ENCODE results near the gene AKTIP.
"Not testable (repeated sequence)": the region's sequence is repeated elsewhere in the genome, so short reads cannot be mapped to it uniquely, and the experiment has no call there.

AKTIP gene

DNA sequence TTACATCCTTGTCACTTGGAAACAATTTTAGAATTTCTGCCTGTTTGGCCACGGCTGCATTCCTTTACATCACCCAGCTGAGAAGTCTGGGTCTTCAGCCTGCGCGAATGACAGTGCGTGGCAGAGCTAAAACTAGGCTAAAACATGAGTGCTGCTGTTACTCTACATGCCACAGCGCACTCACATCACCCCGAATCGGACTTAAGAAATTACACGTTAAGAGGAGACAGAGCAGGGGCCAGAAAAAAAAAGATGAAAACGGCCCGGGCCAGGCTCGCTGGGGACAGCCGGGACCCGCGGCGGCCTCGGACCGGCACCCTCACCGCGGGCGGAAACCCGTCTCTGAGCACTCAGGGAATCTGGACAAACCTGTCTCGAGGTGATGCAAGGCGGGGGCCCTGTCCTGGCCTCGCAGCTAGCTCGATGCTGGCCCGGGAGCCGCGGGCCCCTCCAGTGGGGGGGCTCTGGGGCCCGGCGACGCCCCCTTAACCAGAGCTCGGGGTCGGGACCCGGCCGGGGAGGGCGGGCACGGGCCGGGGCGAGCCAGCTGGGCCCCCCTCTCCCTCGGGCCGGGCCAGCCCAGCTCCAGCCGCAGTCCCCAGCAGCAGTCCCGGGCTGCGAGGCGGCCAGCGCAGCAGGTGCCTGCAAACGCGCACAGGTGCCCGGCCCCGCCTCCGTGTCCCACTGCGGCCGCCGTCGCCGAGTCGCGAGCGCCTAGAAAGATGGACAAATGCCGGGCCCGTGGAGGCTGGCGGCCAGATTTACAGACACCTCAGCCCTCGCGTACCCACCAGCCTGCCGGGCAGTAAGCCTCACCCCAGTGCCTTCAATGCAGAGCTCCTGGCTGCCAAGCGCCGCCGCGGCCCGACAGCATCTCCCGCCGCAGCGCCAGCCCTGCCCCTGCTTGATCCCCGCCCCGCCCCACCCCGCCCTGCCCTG, at the start of gene AKTIP:
Gene AKTIP, minus strand, starts transcription at position 879 of the 939 bp plus-strand sequence. CDS start 2,950 bp downstream, outside the sequence.
- DNase-seq (ENCODE audit: low read depth, low spot score): no peak

DNA sequence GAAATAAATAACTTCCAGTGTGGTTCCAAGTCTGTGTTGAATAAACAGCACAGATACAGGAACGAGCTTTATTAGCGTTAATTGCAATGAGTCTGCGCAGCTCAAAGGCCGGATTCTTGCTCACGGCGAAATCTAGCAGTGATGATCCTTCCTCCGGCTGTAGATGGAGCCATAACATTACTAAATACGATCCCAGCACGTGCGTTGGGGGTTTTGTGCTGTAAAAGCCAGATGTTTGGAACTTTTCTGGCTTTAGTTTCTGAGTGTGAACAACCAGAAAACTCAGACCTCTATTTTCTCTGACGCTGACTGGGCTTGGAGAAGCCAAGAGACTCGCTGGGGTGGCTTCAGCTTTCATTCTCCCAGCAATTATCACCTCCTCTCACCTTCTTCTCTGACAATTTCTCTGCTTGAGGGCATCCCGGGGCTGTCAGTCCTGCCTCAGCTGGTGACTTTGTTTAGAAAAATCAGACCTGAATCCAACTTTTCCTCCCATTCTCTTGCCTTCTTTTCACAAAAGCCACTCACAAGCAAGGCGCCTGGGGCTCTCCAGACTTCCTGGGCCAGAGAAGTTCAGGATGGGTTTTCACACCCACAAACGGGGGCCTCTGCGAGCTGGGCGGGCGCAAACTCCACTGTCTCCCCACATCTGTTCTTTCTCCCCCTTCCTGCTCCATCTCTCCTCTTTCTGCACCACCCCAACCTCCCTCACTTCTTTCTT, 47.1 kb upstream of the AKTIP start:
- peak; percentile 67 for DNase-seq (ENCODE audit: low read depth, low spot score)

DNA sequence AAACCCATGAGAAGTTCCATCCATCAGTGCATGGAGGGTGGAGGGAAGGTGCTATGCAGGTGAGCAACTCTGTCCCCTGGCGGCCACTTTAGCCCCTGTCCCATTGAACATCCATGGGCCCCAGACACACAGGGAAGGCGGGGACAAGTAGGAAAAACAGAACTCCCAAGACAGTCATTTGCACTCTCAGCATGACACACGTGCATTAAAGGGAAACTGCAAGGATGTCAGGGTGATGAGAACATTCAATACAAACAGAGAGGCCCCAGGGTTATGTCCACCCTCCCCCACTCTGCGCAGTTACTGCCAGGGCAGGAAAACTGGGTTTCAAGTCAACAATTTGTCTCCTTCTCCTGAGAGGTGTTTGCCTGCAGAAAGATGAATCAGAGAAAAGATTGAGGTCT, 44.0 kb upstream of the AKTIP start:
- DNase-seq (ENCODE audit: low read depth, low spot score): no peak

DNA sequence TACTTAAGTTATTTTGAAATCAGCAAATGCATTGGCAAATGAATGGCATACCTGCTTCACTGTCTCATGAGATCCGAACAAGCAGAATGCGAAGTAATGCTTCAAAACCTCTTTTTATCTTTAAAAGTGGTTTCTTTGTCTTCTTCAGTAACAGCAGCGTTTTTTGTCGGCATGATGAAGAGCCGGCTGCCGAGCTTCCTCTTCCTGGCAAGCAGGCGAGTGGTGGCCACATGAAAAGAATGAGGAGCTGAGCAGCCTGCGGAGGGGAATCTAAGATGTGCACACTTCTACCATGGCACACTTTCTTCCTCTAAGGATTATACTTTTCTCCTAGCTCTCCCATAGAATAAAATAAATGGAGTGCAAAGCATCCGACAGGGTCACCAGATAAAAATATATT, 42.4 kb upstream of the AKTIP start:
- DNase-seq (ENCODE audit: low read depth, low spot score): no peak

DNA sequence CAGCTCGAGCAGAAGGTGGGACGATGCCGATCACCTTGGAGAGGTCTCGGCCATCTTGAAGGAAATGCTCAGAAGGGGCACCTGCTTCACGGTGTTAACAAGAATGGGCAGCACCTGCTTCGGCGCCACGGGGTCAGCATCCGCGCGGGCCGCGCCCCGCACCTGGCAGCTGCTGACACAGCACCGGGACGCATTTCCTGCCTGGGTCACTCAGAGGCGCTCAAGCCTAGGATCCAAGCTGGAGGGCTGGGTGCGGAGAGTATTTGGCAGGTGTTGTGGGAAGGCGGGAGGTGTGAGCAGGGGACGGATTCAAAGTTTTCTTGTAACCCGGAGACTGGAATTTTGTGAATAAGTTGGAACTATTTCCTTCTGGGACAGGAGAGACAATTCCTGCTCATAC, 39.3 kb upstream of the AKTIP start:
- DNase-seq (ENCODE audit: low read depth, low spot score): no peak

DNA sequence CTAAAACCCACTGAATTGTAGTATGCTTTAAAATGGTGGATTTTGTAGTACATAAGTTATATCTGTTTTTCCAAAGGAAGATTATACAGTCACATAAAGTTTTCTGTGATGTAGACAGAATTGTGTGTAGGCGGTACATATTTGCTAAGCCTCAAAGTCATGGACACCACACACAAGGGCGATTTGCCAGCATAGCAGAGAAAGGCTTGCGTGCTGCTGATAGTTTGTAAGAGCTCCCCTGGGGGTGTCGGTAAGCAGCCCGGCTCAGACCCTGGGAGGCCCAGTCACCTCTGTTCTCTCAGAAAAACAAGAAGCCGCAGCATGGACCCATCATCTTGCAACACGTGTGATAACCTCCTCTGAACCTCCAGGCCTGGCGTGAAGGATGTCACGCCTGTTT, 38.3 kb upstream of the AKTIP start:
- no peak for DNase-seq (ENCODE audit: low read depth, low spot score)

DNA sequence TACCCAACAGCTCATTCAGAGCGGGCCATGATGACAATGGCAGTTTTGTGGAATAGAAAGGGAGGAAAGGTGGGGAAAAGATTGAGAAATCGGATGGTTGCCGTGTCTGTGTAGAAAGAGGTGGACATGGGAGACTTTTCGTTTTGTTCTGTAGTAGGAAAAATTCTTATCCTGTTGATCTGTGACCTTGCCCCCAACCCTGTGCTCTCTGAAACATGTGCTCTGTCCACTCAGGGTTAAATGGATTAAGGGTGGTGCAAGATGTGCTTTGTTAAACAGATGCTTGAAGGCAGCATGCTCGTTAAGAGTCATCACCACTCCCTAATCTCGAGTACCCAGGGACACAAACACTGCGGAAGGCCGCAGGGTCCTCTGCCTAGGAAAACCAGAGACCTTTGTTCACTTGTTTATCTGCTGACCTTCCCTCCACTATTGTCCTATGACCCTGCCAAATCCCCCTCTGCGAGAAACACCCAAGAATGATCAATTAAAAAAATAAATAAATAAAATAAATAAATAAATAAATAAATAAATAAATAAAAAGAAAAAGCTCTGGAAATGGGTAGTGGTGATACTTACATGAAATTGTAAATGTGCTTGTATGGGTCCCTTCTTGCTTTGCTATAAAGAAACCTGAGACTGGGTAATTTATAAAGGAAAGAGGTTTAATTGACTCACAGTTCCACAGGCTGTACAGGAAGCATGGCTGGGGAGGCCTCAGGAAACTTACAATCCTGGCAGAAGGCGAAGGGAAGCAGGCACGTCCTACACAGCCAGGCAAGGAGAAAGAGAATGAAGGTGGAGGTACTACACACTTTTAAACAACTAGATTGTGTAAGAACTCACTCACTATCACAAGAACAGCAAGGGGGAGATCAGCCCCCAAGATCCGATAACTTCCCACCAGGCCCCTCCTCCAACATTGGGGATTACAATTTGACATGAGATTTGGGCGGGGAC, 37.0 kb upstream of the AKTIP start:
- not testable (repeated sequence) for DNase-seq (ENCODE audit: low read depth, low spot score)

DNA sequence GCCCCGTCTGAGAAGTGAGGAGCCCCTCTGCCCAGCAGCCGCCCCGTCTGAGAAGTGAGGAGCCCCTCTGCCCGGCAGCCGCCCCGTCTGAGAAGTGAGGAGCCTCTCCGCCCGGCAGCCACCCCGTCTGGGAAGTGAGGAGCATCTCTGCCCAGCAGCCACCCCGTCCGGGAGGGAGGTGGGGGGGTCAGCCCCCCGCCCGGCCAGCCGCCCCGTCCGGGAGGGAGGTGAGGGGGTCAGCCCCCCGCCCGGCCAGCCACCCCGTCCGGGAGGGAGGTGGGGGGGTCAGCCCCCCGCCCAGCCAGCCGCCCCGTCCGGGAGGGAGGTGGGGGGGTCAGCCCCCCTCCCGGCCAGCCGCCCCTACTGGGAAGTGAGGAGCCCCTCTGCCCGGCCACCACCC, 36.3 kb upstream of the AKTIP start:
- not testable (repeated sequence) for DNase-seq (ENCODE audit: low read depth, low spot score)

DNA sequence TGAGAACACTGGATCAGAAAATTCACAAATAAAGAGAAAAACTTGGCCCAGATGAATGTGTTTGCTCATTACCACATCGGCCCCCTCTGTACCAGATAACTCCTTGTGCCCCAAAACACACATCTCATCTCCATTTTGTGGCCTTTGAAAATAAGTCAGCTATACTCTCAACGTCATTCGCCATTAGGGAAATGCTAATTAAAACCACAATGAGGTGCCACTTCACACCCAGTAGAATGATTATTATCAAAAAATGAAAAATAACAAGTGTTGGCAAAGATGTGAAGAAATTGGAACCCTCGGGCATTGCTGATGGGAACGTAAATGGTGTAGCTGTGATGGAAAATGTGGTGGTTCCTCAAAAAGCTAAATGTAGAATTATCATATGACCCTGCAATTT, 34.6 kb upstream of the AKTIP start:
- no peak for DNase-seq (ENCODE audit: low read depth, low spot score)

DNA sequence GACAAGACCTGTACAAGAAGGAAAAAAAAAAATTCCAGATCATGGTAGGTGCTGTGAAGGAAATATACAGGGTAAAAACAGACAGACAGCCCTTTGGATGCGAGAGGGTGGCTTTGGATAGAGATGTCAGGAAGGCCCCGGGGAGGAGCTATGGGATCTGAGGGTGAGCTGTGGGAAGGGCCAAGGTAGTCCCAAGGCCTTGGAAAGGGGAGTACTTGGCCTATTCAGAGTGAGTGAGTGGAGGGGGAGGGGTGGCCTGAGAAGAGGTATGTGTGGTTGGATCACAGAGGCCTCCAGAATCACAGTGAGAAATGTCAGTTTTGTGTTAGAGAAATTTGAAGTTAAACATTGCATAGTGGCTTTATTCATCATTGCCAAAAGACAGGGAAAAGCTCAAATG, 31.2 kb upstream of the AKTIP start:
- no peak for DNase-seq (ENCODE audit: low read depth, low spot score)

DNA sequence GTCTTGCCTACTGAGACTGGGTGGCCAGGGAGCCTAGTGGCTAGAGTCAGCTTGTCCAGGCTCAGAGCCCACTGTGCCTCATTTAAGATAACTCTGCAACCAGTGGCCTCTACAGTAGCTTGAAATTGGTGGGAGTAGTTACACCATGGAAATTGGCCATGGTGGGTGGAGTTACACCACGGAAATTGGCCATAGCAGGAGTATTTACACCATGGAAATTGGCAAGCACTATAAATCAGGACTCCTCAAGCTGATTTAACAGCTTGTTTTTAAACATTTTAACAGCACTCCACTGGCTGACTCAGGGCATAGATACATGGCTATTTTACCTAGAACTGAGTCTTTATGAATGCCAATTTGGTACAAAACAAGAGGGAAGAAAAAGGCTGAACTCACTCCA, 27.7 kb upstream of the AKTIP start:
- DNase-seq (ENCODE audit: low read depth, low spot score): no peak

DNA sequence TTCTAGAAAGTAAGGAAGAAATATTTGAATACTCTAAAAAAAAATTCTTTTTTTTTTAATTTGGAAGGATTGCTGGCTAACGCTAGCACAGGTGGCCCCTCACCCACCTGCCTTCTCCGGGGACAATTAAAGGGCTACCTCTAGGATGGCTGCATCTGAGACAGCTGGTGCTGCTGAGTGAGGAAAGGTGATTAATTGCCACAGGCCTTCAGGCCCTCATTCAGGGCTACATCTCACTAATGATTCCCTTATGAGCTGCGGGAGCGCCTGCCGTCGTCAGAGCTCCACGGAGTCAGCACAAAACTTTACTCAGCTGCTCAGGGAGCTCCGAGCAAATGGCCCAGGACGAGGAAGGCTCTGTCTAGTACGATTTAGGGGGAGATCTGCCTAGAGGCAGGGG, 27.0 kb upstream of the AKTIP start:
- DNase-seq (ENCODE audit: low read depth, low spot score): no peak

DNA sequence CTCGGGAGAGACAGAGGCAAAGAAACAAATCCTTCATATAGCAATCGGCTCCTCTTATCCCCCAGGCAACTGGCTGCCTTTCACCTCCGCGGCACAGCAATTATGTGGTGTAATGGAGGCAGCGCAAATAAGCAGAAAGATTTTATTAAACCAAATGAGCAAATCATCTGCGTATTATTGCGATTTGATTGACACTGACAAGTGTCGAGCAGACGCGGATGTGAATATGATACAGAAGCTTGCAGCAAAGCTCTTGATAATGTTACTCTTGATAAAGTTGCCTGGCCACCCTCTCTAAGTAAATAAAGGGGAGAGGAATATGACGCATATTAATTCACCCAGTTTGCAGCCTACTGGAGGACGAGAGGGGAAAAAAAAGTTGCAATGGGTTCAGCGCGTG, 26.5 kb upstream of the AKTIP start:
- DNase-seq (ENCODE audit: low read depth, low spot score): no peak

DNA sequence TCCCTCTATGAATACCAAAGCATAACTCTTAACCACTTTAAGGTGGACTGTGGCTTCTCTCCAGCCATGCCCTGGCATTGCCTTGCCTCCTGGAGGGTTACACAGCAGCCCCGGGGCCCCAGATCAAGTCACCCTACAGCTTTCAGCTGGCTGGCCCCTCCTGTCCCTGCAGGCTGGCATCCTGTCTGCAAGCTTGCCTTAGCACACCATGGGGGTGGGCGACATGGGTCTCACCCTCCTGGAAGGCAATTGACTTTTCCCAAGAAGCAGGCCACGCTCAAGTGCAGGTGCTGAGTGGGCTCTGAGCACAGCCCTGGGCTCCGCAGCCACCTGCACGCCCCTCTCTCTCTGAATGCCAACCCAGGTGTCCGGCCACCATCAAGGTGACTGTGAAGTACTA, 25.8 kb upstream of the AKTIP start:
- no peak for DNase-seq (ENCODE audit: low read depth, low spot score)

DNA sequence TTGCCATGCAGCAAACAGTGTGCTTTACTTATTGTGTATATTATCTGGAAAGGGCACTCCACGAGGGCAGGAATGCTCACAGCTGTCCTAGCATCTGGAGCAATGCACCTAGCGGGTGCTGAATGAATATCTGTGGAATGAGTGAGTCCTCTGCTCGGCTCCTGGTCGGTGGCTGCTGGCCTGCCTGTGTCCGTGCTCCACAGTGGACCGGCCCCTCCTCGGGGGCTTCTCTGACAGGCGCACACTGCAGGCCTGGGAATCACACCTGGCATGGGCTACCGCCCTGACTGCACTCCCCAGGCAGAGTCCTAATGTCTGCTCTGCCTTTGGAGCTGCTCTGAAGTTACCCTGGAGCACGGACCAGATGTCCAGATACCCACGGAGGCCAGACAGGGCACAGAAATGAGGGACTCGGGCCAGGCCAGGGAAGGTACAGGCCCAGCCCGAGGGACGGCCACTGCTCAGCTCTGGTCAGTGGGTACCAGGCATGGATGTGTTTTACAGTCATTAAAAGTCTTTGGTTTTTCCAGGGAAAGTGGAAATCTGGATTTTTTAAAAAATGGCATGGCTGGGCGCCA, 21.1 kb upstream of the AKTIP start:
- no peak for DNase-seq (ENCODE audit: low read depth, low spot score)

DNA sequence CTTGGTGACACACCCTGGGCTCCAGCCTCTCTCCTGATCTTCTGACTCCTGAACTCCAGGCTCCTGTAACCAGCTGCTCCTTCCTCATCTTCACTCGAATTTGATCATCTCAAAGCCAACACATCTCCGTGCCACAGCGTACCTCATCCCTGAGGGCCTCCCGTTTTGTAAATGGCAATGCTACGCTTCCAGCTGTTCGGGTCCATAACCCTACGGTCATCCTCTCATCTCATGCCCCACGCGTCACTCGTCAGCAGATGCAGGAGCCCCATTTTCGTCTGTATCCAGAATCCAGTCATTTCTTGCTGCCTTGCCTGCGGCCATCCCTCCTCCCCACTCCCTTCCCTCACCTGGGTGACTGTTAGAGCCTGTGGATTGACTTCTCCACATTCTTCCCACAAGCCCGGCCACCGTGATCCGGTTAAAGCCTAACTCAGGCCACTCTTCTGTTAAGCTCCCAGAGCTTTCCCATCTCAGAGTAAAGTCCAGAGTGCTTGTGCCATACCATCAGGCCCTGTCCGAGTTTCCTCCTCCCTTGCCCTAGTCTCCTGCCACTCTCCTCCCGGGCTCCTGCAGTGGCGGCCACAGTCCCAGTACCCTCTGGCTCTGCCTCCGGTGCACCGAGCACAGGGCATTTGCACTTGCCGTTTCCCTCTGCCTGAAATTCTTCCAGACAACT, 20.3 kb upstream of the AKTIP start:
- DNase-seq (ENCODE audit: low read depth, low spot score): no peak

DNA sequence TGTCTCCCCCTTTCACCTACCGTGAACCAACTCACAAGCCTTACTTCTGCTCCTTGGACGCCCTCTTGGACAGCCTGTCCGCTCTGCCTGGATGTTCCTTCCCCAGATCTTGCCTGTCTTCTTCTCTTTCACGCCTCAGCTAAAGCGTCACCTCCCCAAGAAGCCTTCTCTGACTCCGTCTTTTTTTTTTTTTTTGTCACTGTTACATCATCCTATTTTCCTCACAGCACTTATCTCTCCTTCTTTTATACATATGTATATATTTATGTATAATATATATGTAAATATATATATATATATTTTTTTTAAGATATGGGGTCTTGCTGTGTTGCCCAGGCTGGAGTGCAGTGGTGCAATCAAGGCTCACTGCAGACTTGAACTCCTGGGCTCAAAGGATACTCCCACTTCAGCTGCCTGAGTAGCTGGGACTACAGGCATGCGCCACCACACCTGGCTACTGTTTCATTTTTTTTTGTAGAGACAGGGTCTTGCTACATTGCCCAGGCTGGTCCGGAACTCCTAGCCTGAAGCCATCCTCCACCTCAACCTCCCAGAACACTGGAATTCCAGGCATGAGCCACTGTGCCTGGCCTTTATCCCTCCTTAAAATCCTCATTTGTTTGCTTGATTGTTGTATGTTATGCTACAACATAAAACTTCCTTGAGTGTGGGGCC, 16.5 kb upstream of the AKTIP start:
- DNase-seq (ENCODE audit: low read depth, low spot score): no peak

DNA sequence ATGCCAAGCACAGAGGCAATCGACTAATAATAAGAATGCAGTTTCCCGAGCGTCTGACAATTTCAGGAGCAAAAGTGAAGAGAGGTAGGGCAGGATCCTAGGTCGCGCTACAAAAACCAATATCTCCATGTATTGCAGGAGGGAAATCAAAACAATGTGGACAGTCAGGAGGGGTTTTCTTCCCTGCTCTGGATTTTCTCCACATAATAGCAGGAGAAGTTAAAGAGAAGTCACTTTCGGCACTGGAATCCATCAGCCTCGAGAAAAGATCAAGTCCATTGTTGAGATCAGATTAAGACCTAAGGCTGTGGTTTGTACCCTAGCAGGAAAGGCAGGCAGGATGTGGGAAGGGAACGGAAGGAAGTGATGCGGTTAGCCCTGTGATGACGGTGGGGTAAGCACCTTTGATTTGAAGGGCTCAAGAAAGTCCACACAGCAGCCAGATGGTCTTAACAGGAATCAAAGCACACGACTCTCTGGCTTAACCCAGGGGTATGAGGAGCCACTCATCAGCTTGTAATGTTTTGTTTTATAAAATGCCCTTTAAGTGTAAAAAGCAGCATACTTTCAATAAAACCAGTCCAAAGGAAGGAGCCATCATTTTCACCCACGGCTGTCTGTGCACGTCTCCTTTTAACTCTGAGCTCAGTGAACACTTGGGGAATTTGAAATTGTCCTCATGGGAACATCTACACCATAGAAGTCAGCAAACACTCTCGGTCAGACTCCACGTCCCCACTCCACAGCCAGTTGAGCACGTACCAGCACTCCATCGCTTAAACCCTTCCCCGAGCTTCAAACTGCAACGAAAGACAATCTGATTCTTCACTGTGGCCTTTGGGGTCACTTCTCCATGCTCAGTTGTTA, 15.8 kb upstream of the AKTIP start:
- no peak for DNase-seq (ENCODE audit: low read depth, low spot score)

DNA sequence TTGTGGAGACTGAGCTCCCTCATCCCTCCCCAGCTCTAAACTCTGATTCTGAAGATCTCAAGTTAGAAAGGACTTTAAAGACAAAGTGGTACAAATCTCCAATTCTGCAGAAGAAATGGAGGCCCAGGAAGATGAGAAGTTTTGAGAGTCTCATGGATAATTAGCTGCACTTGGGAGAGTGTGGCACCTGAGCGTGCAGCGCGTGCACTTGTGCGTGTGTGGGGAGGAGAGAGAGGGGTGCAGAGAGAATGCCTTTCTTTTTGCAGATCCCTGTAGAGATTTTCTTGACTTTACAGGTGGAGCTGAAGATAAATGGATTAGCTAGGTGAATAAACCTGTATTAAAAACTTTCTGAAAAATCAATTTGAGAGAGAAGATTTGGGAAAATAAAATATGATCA, 14.8 kb upstream of the AKTIP start:
- DNase-seq (ENCODE audit: low read depth, low spot score): no peak
